Epithelial cell of prostate (primary cell): ENCODE measurements around the gene CCDC149.

Experiments used
- DNase-seq: peaks from one replicate; pipeline ENCODE4 v3.0.0-alpha.2; 2011; ENCODE audit warnings: low read depth, low spot score
- H3K27ac ChIP-seq: fragments of 450-650 bp; 2 replicates; pipeline ENCODE4 v1.5.1; 2017; ENCODE audit warnings: mild to moderate bottlenecking

The CCDC149 gene

GRCh38 chr4:24808261-24808660 is 104.6 kb downstream of the CCDC149 start:
- H3K27ac ChIP-seq, result no peak overlapping the region
- DNase-seq, result no peak

GRCh38 chr4:24807611-24808010 is 105.2 kb downstream of the CCDC149 start:
- H3K27ac ChIP-seq, result no peak overlapping the region
- DNase-seq, result no peak

GRCh38 chr4:24806206-24806990 is 106.4 kb downstream of the CCDC149 start:
- no peak for DNase-seq
- no peak overlapping the region for H3K27ac ChIP-seq

- H3K27ac ChIP-seq, result peak overlapping the region; percentile 33
- DNase-seq, result no peak
These were observed 107.3 kb downstream of the CCDC149 start for GRCh38 chr4:24805566-24805965.

- DNase-seq, result no peak
- H3K27ac ChIP-seq, result peak overlapping the region; percentile 33
These were observed 107.8 kb downstream of the CCDC149 start for GRCh38 chr4:24805067-24805466.

GRCh38 chr4:24802648-24803047 is 110.2 kb downstream of the CCDC149 start:
- no peak for DNase-seq
- H3K27ac ChIP-seq, result no peak overlapping the region

- no peak for DNase-seq
These were observed 111.5 kb downstream of the CCDC149 start for GRCh38 chr4:24801136-24801855.

GRCh38 chr4:24800325-24800895 is 112.4 kb downstream of the CCDC149 start:
- H3K27ac ChIP-seq, result no peak overlapping the region
- DNase-seq, result no peak

More at GRCh38 chr4:24801136-24801855, 111.5 kb downstream of the CCDC149 start:
- no peak overlapping the region for H3K27ac ChIP-seq

GRCh38 chr4:24799544-24800324 is 113.1 kb downstream of the CCDC149 start:
- no peak for DNase-seq
- H3K27ac ChIP-seq, result no peak overlapping the region

- no peak for DNase-seq
- no peak overlapping the region for H3K27ac ChIP-seq
These were observed 113.7 kb downstream of the CCDC149 start for GRCh38 chr4:24799196-24799543.

- DNase-seq, result no peak
- no peak overlapping the region for H3K27ac ChIP-seq
These were observed 114.7 kb downstream of the CCDC149 start for GRCh38 chr4:24798036-24798610.

GRCh38 chr4:24796620-24797019 is 116.2 kb downstream of the CCDC149 start:
- no peak for DNase-seq
- no peak overlapping the region for H3K27ac ChIP-seq

GRCh38 chr4:24795666-24796381 is 117.0 kb downstream of the CCDC149 start:
- no peak overlapping the region for H3K27ac ChIP-seq
- no peak for DNase-seq

- no peak within 1 kb of the TSS for H3K27ac ChIP-seq
- DNase-seq, result no peak
These were observed 117.8 kb downstream of the CCDC149 start, which contains the start of gene SOD3 for GRCh38 chr4:24794916-24795665. SOD3 (plus strand) TSS chr4:24795573; CDS start chr4:24799522, 3,949 bp downstream.

GRCh38 chr4:24794480-24794879 is 118.4 kb downstream of the CCDC149 start:
- no peak overlapping the region for H3K27ac ChIP-seq
- no peak for DNase-seq

GRCh38 chr4:24794051-24794450 is 118.8 kb downstream of the CCDC149 start:
- DNase-seq, result no peak
- H3K27ac ChIP-seq, result no peak overlapping the region

GRCh38 chr4:24793219-24794005 is 119.4 kb downstream of the CCDC149 start:
- DNase-seq, result no peak
- no peak overlapping the region for H3K27ac ChIP-seq

- H3K27ac ChIP-seq, result no peak overlapping the region
- no peak for DNase-seq
These were observed 120.3 kb downstream of the CCDC149 start for GRCh38 chr4:24792552-24792951.
